ENCODE measurements around the gene RIC8A. TPM values are rescaled to one million over a fixed set of nuclear protein-coding genes. Genes with fewer than 3 reads are reported as not detected.
A peak's percentile ranks its signal among the peaks of the same experiment; 100 is the strongest.
"Not testable (repeated sequence)": the region's sequence is repeated elsewhere in the genome, so short reads cannot be mapped to it uniquely, and the experiment has no call there.

Gene RIC8A
- total and polyA plus RNA-seq, 9 of the 15 experiments (the other 6 are each of a cell fraction or from before 2014, with no cell fraction given) = 10.7 to 108 (median 72.1) TPM

DNA sequence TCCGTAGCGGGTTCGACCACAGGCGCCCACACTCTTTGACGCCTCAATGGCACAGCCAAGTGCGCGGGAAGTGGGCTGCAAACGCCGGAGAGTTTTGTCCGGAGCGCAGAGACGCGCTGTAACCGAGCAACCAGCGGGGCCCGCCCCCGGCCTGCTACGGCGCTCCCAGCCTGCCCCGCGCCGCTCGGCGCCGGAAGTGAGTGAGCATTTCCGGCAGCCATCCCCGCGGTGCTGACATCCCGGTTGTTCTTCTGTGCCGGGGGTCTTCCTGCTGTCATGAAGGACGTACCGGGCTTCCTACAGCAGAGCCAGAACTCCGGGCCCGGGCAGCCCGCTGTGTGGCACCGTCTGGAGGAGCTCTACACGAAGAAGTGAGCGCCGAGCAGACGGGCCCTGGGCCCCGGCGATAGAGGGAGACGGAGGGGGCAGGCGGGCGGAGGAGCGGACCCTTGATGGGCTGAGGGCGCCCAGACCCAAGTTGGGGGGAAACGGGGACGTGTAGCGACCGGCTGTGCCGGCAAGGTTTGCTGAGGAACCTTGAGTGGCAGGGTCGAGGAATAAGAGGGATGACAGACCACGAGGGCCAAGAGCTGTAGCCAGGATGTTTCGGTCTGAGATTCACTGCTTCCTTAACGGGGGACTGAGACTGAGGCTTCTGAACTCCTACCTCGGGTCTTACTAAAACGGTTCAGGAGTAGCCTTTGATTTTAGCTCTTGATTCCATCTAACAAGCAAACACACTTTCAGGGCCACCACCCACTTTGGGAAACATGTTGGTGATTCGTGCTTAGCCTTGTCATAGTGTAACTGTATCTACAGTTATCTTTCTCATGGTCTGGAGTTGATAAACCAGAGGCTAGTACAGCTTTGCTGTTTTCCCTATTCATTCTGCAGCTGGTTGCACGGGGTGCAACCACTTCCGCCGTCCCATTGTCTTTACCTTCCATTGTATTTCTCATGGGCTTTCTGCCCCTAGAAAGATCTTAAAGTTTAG lies 29.6 kb downstream of the RIC8A start, which contains the start of gene PSMD13 (continued):
- TF ChIP-seq GATA2 (CRISPR knock-in tag; IDR thresholded peaks at IDR 0.05) = no peak
- peak; percentile 36; the same call in 1 of the 2 replicates for TF ChIP-seq ZBTB7A (IDR thresholded peaks at IDR 0.05; ENCODE audit: borderline replicate concordance, control insufficient read depth, low read depth, low read length)
- no peak for TF ChIP-seq HNRNPK (IDR thresholded peaks at IDR 0.05; ENCODE audit: low read depth, low read length, poor library complexity, severe bottlenecking)

DNA sequence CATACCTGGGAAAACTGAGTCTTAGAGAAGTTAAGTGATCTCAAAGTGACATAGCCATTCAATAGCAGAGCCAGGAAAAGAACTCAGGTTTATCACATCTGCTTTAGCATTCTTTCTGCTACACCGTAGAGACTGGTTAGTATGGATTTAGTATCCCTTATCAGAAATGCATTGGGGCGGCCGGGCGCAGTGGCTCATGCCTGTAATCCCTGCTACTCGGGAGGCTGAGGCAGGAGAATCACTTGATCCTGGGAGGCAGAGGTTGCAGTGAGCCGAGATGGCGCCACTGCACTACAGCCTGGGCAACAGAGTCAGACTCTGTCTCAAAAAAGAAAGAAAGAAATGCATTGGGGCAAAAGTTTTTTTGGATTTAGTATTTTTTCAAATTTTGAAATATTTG lies 30.8 kb downstream of the RIC8A start:
- Histone ChIP-seq H3K36me3 (ENCODE audit: control insufficient read depth, insufficient read depth, low read length) (peaks cover 51% of the 10 kb centered on the region), H3K4me3 (peak overlapping the region; percentile 97), H3K4me1 (replicated peaks in 1 of 2; ENCODE audit: control insufficient read depth in 2 of 2, insufficient read depth in 2 of 2, low read length in 2 of 2) (peaks cover 19 to 21% of the 10 kb centered on the region in 2 experiments; a peak in 4 of 5 replicates), H3K9ac (ENCODE audit: insufficient read depth in 1 of 2, low read depth in 2 of 2, low read length in 2 of 2) (peak overlapping the region in 1 of 2 experiments; percentile 94; a peak in 2 of 4 replicates), H3K79me2 (ENCODE audit: control insufficient read depth, insufficient read depth, low read length) (peaks cover 69% of the 10 kb centered on the region), H3K4me2 (ENCODE audit: insufficient read depth, low read length) (peak overlapping the region; percentile 91), H3K27ac (ENCODE audit: extremely low read depth, low read depth, low read length) (peak overlapping the region; percentile 99; the same call in 1 of the 3 replicates), H4K20me1 (replicated peaks; ENCODE audit: control insufficient read depth, insufficient read depth, low read length) (peaks cover 10% of the 10 kb centered on the region; the same call in 1 of the 2 replicates)
- H2AFZ ChIP-seq (ENCODE audit: low read depth, low read length); H3K9me1 ChIP-seq (ENCODE audit: control insufficient read depth, insufficient read depth, low read length); in situ Hi-C loops (cut with MboI); BruUV-seq (replicated peaks); CTCF ChIA-PET (ENCODE audit: low intra/inter-chr PET ratio); H3K9me3 ChIP-seq (replicated peaks; ENCODE audit: control insufficient read depth, insufficient read depth, low read depth, low read length); H3K27me3 ChIP-seq (ENCODE audit: control insufficient read depth in 2 of 2, insufficient read depth in 2 of 2, low read length in 2 of 2); intact Hi-C loops (cut with micrococcal nuclease); ATAC-seq; FAIRE-seq; DNase-seq (ENCODE audit: extremely low read depth in 1 of 4, low spot score in 3 of 4): not testable (repeated sequence)
- POLR2A ChIA-PET = interaction anchor here (0.8 to 1.9 kb wide), 3 partner anchors 8 to 20 kb away, joined by 4 to 6 read pairs (median 5); no protein-coding TSS in a partner anchor
- 74% methylated on average over 7 of the region's 7 CpGs for WGBS (ENCODE audit: insufficient coverage, low coverage, missing lambda C conversion rate)
